RWPE2 (cell line): Measurements from ENCODE around the gene VGLL2.
A peak's percentile ranks its signal among the peaks of the same experiment; 100 is the strongest.

Source experiments
- ATAC-seq: fragments of 200-7000 bp; cut with Tn5 transposase; 3 replicates; pipeline ENCODE4 v1.9.1; 2021; ENCODE audit warnings: low read depth
- DNase-seq: peaks from one replicate; pipeline ENCODE4 v3.0.0-alpha.2; 2020; ENCODE audit warnings: low spot score
- H3K27ac ChIP-seq: fragments of 450-650 bp; 2 replicates; pipeline ENCODE4 v1.5.1; 2017; ENCODE audit warnings: mild to moderate bottlenecking; ENCODE audit not compliant: poor library complexity, severe bottlenecking
- H3K27me3 ChIP-seq: fragments of 250-450 bp; sonication (Bioruptor Pico); 2 replicates; pipeline ENCODE4 v1.5.1; 2021; ENCODE audit warnings: mild to moderate bottlenecking, moderate library complexity; ENCODE audit not compliant: insufficient read depth, poor library complexity, severe bottlenecking
- H3K36me3 ChIP-seq: fragments of 250-450 bp; sonication (Bioruptor Pico); 2 replicates; pipeline ENCODE4 v1.5.1; 2020; ENCODE audit warnings: low read depth, mild to moderate bottlenecking, moderate library complexity
- H3K4me1 ChIP-seq: fragments of 250-450 bp; sonication (Bioruptor Pico); 2 replicates; pipeline ENCODE4 v1.5.1; 2021; ENCODE audit warnings: mild to moderate bottlenecking, moderate library complexity; ENCODE audit not compliant: insufficient read depth, poor library complexity, severe bottlenecking
- H3K4me3 ChIP-seq: fragments of 250-450 bp; sonication (Bioruptor Pico); 2 replicates; pipeline ENCODE4 v1.5.1; 2021; ENCODE audit warnings: mild to moderate bottlenecking, moderate library complexity; ENCODE audit not compliant: severe bottlenecking
- H3K9me3 ChIP-seq: fragments of 250-450 bp; sonication (Bioruptor Pico); 2 replicates; pipeline ENCODE4 v1.5.1; 2021; ENCODE audit warnings: mild to moderate bottlenecking, moderate library complexity; ENCODE audit not compliant: severe bottlenecking
- TF ChIP-seq, protein P1 (sequence below): fragments of 450-650 bp; IDR thresholded peaks from one replicate; pipeline ENCODE4 v1.5.1; 2017; ENCODE audit warnings: mild to moderate bottlenecking, moderate library complexity; ENCODE audit not compliant: poor library complexity, severe bottlenecking

The VGLL2 gene, protein sequence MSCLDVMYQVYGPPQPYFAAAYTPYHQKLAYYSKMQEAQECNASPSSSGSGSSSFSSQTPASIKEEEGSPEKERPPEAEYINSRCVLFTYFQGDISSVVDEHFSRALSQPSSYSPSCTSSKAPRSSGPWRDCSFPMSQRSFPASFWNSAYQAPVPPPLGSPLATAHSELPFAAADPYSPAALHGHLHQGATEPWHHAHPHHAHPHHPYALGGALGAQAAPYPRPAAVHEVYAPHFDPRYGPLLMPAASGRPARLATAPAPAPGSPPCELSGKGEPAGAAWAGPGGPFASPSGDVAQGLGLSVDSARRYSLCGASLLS

DNA sequence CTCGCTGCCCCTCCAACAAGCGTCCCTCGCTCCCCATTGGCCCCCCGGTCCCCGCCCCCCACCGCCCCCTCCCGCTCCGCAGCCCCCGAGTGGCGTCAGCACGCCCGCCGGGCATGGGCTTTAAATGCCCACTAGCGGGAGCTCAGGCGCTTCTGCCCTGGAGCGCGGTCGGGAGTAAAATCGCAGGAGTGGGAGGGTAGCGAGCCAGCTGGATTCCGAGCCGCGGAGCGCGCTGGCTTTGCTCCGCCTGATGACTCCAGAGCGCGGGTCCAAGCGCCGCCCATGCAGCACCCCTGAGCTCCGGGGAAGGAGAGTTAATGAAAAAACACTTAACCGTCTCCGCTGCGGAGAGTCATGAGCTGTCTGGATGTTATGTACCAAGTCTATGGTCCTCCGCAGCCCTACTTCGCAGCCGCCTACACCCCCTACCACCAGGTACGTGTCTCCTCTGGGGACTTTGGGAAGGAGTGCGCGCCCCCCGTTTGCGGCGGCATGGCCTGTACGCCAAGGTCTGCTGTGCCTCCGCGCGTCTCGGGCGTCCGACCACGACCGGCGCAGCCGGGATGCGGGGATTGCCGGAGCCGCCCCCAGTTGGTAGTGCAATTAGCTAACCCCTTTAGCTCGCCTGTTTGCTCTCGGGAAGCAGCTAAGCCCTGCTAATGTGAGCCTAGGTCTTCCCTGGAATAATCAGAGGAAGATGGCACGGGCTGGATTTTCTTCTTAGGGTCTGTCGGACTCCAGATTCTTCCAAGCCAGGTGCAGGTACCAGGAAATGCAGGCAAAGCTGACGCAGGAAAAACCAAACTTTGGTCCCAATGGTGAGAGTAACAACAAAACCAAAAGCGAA, at the start of gene VGLL2:
TSS of gene VGLL2 (plus strand) at position 149 of the 847 bp plus-strand sequence. CDS start at position 355, 206 bp downstream.
- ATAC-seq (peak; percentile 55), DNase-seq (no peak)
- Histone ChIP-seq H3K36me3 (no peaks in the 10 kb centered on the region), H3K9me3 (no peaks in the 10 kb centered on the region), H3K27me3 (peaks cover 98% of the 10 kb centered on the region), H3K27ac (no peak within 1 kb of the TSS), H3K4me1 (no peaks in the 10 kb centered on the region), H3K4me3 (no peak within 1 kb of the TSS)
- TF ChIP-seq, protein P1, sequence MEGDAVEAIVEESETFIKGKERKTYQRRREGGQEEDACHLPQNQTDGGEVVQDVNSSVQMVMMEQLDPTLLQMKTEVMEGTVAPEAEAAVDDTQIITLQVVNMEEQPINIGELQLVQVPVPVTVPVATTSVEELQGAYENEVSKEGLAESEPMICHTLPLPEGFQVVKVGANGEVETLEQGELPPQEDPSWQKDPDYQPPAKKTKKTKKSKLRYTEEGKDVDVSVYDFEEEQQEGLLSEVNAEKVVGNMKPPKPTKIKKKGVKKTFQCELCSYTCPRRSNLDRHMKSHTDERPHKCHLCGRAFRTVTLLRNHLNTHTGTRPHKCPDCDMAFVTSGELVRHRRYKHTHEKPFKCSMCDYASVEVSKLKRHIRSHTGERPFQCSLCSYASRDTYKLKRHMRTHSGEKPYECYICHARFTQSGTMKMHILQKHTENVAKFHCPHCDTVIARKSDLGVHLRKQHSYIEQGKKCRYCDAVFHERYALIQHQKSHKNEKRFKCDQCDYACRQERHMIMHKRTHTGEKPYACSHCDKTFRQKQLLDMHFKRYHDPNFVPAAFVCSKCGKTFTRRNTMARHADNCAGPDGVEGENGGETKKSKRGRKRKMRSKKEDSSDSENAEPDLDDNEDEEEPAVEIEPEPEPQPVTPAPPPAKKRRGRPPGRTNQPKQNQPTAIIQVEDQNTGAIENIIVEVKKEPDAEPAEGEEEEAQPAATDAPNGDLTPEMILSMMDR: peak; percentile 7

DNA sequence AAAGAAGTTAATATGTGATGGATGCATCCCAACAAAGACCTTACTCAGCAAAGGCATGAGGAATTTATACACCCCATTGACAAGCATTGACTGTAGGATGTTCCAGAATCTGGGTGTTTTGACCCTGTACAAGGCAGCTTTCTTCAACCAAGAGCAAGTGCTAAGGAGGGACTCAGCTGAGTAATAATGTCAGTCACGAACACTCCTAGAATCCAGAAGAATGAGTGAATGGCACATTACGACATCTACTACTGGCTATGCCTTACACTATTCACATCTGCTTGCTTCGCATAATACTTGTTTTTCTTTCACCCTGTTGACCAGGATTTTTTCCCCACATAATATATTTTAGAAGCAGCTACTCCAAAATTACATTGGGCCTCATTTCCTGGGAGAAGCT, 42.5 kb upstream of the VGLL2 start:
- no peaks in the 10 kb centered on the region for H3K36me3 ChIP-seq
- H3K4me1 ChIP-seq: no peaks in the 10 kb centered on the region
- no peak overlapping the region for H3K27ac ChIP-seq
- no peak overlapping the region for H3K4me3 ChIP-seq
- H3K9me3 ChIP-seq: no peaks in the 10 kb centered on the region
- TF ChIP-seq, protein P1: no peak
- no peaks in the 10 kb centered on the region for H3K27me3 ChIP-seq
- DNase-seq: no peak
- no peak for ATAC-seq

DNA sequence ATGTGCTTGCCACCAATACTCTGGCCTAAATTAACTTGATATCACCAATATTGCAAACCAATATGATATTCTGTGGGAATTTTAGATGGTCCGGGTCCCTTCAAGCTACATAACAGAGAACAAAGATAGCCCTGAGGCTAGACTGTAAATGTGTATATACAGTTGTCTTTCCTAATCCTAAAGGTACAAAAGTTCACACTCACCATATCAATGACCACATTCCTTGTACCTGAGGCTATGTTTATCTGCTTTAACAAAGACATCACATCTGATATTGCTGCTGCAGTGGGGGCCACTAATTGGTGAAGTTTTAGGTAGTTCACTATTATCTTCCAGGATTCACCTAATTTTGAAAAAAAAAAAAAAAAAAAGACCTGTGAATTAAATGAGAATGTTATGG, 38.6 kb upstream of the VGLL2 start:
- no peak overlapping the region for H3K27ac ChIP-seq
- TF ChIP-seq, protein P1: no peak
- H3K4me3 ChIP-seq: no peak overlapping the region
- no peaks in the 10 kb centered on the region for H3K27me3 ChIP-seq
- no peak for ATAC-seq
- no peaks in the 10 kb centered on the region for H3K9me3 ChIP-seq
- no peaks in the 10 kb centered on the region for H3K36me3 ChIP-seq
- DNase-seq: no peak
- H3K4me1 ChIP-seq: no peaks in the 10 kb centered on the region

DNA sequence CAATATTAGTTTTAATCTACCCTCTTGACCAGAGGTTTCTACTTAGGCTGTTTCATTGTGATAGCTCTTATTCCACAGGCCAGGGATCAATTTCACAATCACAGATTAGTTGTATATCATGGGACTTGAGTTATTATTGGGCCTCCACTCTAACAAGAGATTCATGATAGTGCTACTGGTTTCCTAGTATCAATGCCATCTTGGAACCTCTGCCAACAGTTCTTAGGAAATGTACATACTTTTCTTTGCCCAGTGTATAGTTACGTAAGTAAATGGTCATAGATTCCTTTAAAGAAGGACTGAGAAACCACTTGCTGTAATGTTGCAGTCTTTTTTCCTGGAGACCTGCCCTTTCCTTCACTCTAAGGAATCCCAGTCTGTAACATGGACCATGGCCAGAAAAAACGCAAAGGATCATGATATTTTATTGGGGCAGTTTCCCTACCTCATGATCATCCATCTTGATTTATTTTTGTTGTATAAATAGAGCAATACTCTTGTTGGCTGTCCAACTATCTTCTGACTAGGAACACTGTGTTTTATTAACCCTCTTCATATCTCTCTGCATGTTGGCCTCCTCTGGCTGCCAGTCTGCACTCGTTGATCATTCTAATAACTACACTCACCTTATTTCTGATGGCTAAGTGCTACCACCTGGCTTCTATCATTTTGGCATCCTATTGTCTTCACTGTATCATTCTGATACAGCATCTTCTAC, 38.0 kb upstream of the VGLL2 start:
- no peaks in the 10 kb centered on the region for H3K9me3 ChIP-seq
- no peak overlapping the region for H3K4me3 ChIP-seq
- H3K4me1 ChIP-seq: no peaks in the 10 kb centered on the region
- no peaks in the 10 kb centered on the region for H3K27me3 ChIP-seq
- TF ChIP-seq, protein P1: no peak
- no peak overlapping the region for H3K27ac ChIP-seq
- no peak for ATAC-seq
- H3K36me3 ChIP-seq: no peaks in the 10 kb centered on the region
- no peak for DNase-seq
